Renal cortical epithelial cell (primary cell): ENCODE measurements around the gene UCN. TPM values are rescaled to one million over a fixed set of nuclear protein-coding genes. Genes with fewer than 3 reads are reported as not detected.
A peak's percentile ranks its signal among the peaks of the same experiment; 100 is the strongest.
"Not testable (repeated sequence)": the region's sequence is repeated elsewhere in the genome, so short reads cannot be mapped to it uniquely, and the experiment has no call there.

ENCODE experiments used
- DNase-seq: peaks from one replicate; pipeline ENCODE4 v3.0.0-alpha.2; 2011; ENCODE audit warnings: low read depth
- total RNA-seq: library from RNA; depleted of rRNA; stranded (reverse); fragments of >200 nt; gene quantifications from 2 replicates; pipeline ENCODE4 v1.2.3, GENCODE V29; 2014

Gene UCN
- total RNA-seq, 1 donor from 2014 or later = 0.70 TPM

DNA sequence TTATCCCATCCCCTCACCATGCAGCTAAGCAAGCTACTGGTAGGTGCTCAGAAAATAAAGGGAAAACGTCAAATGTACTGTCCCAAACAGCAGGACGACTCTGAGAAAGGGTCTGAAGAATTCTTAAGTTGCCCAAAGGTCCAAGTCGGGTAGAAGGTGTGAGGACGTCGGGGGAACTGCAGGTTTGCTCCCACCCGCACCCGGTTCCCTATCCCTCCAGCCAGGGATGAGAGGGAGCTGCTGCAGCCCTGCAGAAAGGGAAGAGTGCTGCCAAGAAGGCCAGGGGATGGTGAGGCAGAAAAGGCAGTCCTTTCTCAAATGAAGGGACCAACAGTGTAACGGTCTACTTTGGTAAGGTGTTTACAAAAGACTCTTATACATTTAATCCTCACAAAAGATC lies 6.9 kb upstream of the UCN start:
- no peak for DNase-seq

DNA sequence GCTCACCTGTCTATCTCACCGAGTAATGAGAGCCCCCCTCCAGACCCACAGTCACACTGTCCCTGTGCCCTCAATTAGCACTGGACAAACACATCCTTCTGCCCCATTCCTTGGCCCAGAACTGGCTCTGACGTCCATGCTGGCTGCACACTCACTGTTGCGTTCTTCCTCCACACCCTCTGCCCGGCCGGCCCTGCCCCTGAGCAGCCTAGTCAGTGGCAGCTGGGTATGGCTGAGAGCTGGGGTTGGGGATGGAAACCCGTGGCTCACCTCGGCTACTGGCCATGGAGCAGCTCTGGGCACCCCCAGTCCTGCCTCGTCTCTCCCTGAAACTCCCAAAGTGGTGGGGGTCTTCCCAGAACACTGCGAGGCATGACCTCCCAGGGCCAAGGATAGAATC lies 6.5 kb upstream of the UCN start:
- no peak for DNase-seq

DNA sequence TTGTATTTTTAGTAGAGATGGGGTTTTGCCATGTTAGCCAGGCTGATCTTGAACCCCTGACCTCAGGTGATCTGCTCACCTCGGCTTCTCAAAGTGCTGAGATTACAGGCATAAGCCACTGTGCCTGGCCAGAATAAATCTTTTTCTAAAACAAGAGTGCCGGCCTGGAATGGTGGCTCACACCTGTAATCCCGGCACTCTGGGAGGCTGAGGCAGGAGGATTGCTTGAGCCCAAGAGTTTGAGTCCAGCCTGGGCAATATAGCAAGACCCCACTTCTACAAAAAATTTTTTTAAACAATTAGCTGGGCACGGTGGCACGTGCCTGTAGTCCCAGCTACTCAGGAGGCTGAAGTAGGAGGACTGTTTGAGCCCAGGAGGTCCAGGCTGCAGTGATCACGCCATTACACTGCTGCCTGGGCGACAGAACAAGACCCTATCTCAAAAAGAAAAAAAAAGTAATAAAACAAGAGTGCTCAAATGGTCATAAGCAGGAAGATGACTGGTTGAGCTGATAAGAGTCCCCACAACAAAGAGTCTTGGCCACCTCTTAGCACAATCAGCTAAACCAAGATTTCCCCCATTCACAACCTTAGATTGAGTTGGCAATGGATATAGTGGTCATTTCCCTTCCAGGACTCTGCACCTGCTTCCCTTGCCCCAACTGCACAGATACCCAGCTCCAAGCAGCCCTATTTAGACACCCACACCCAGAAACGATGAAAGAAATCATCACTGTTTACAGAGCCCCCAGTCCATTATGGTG lies 5.8 kb upstream of the UCN start:
- no peak for DNase-seq

DNA sequence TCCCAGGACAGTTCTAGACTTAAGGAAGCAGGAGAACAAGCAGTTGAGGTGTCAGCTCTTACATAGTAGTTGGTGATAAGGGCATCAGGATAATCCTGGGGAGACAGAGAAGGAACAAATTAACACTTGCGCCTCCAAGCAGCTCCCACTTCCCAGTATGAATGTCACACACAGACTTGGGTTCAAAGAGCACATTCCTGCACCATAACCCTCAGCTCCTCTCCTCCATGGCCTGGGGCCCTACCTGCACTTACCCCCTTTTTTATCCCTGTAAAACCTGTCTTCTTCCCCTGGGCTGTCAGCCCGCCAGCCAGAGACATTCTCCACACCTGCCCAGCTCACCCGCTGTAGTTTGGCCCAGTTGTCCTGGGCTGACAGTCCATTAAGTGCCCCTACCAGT lies 3.9 kb upstream of the UCN start:
- no peak for DNase-seq

DNA sequence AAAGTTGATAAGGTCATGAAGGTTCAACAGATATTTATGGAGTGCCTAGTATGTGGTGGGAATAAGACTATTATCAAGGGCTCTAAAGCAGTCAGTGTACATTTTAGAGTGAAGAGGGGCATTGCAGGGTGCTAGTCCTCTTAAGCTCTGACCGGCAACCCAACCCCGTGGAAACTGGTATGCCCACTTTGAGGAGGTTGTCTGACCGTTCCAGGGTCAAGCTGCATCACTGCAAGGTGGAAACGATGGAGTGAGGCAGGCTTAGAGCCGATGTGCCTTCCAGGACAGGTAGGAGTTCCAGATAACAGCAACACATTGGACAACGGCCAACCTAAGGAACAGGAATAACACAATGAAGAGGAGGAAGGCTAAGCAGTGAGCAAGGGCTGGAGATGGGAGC lies 1.4 kb upstream of the UCN start:
- no peak for DNase-seq

DNA sequence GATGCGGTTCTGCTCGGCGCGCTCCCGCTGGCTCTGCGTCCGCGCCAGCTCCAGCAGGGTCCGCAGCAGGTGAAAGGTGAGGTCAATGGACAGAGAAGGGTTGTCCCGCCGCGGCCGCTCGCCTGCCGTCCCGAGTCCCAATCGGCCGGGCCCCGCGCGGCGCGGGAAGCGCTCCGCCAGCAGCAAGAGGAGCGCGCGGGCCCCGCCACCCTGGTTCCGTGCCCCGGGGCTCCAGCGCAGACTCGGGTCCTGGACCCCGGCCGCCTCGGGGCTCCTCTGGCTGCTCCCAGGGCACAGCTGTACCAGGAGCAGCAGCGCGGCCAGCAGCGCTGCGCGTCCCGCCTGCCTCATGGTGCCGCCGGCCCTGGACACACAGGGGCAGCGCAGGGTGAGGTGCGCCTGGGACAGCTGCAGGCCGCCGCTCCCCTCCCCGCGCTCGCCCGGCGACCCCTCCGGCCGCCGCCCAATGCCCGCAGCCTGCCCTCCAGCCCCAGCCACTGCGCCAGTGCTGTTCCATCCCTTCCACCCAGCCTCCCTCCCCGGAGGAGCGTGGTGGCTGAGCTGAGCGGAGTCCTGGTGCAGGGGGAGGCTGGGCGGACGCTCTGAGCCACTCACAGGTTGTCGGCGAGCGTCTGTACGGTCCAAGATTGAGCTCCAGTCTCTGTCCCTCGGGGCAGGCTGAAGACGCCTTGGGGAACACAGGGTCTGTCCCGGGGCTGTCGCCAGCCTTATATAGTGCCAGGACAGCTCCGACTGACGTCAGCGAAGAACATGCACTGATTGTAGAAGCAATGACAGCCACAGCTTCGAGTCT lies 493 bp downstream of the UCN start:
- no peak for DNase-seq

DNA sequence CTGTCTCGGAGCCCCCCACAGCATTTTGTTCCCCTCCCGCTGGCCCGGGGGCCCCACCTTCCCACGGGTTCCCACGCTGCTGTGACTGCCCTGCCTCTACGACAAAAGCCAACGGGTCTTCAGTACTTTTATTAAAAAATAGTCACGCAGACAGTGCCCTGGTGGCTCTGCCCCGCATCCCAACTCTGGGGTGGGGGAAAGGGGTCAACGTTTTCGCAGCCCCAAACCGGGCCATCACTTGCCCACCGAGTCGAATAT lies 1.0 kb downstream of the UCN start:
- no peak for DNase-seq

DNA sequence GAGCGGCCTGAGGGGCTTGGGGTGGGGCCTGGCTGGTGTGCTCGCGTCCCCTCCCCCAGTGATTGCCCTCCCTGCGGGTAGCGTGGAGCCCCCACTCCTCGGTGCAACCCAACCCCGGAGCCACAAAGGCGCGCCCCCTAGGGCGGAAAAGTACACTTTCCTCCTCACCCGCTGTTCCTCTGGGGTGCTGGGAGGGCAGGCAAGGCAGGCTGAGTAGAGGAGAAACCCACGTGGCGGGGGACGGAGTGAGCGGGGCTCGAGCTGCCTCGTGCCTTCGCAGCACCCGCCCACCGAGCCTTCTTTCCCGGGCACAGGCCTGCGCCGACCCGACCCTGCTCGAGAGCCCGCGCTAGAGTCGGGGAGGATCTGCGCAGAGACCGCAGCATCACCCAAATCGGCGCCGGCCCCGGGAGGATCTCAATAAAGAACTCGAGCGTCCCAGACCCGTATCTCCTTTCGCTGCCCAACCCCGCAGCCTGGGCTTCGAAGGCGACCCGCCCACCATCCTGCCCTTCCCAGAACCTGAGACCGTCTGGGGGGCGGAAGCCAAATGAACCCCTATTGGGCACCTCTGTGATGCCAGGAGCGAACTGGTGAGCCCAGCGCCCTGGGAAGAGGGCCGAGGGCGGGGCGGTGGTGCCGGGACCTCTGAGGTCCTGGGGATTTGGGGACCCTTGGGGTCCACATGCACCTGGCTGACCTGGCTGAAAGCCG lies 1.5 kb downstream of the UCN start:
- DNase-seq = no peak

DNA sequence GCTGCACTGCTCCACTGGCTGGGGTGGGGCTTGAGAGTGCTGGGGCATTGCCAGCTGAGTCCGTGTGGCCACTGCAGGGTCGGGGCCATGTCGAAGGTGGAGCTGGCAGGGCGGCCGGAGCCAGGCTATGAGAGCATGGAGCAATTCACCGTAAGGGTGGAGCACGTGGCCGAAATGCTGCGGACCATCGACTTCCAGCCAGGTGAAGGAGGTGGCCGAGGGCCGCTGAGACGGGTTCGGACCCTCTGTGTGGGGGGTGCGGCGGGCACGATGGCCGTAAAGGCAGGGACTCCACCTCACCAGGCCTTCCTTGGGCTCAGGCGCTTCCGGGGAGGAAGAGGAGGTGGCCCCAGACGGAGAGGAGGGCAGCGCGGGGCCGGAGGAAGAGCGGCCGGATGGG lies 2.1 kb downstream of the UCN start:
- no peak for DNase-seq

DNA sequence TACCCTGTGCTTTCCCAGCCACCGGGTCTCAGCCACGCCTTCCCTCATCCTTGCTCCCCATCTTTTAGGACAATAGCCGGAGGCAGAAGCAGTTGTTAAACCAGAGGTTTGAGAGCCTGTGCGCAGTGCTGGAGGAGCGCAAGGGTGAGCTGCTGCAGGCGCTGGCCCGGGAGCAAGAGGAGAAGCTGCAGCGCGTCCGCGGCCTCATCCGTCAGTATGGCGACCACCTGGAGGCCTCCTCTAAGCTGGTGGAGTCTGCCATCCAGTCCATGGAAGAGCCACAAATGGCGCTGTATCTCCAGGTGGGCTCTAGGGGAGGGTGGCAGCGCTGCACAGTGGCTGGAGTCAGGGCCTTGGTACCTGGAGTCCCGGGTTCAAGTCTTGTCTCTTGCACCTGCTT lies 2.7 kb downstream of the UCN start:
- no peak for DNase-seq

DNA sequence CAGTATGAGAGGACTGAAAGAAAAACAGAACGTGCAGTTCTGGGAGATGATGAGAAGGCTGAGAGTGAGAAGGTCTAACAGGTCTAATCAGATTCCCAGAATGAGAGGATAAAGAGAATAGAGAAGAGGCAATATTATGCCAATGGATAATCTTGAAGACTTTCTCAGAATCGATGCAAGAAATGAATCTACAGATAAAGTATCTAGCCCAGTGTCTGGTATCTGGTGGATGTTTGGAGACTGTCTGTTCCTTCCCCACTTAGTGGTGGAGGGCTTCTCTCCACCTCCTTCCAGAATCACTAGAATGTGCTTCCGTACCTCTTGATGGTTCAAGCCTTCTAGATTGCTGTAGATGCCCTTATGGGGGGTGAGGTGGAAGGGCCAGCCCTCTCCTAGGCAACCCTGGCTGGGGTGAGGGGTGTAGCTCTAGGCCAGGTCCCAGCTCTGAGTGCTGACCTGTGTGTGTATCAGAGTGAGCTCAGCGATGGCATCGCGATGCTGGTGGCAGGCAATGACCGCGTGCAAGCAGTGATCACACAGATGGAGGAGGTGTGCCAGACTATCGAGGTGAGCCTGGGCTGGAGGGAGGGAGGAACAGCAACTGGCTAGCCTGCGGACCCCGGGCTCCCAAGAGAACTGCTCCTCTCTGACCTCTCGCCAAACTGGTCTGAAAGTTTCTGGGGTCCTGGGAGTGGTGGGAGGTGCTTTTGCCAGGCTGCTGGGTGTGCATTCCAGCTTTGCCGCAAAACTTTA lies 3.6 kb downstream of the UCN start:
- no peak for DNase-seq

DNA sequence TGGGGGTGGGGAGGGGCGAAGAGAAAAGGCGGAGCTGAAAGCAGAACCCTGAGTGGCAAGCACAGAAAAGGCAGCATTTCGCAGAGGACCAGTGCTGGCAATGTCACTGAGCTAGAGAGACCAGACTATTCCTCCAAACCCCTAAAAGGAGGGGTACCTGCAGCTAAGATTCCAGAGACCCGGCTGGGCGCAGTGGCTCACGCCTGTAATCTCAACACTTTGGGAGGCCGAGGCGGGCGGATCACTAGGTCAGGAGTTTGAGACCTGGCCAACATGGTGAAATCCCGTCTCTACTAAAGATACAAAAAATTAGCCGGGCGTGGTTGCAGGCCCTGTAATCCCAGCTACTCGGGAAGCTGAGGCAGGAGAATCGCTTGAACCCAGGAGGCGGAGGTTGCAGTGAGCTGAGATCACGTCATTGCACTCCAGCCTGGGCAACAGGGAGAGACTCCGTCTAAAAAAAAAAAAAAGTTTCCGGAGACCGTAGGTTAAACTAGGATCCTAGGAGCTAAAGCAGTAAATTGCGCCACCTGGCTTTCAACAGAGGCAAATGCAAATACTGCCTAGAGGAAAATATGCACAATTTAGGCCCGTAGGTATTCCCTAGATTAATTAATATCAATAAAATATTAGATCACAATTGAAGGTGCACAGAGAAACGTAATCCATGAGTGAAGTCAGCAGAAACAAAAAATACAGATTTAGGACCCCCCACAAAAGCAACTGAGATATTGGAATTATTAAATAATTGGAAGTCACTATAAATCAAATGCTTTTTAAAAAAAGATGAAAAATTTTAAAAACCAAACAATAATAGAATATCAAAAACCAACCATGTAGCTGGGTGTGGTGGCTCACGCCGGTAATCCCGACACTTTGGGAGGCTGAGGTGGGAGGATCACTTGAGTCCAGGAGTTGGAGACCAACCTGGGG lies 4.9 kb downstream of the UCN start:
- DNase-seq = peak; percentile 69

DNA sequence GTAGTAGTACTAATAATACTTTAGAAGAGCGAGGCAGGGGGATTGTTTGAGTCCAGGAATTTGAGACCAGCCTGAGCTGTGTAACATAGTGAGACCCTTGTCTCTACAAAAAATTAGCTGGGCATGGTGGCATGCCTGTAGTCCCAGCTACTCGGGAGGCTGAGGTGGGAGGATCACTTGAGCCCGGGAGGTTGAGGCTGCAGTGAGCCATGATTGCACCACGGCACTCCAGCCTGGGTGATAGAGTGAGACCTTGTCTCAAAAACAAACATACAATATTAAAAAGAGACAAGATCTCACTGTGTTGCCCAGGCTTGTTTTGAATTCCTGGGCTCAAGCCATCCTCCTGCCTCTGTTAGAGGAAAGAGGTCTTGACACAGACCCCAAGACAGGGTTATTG lies 7.6 kb downstream of the UCN start:
- DNase-seq = not testable (repeated sequence)

DNA sequence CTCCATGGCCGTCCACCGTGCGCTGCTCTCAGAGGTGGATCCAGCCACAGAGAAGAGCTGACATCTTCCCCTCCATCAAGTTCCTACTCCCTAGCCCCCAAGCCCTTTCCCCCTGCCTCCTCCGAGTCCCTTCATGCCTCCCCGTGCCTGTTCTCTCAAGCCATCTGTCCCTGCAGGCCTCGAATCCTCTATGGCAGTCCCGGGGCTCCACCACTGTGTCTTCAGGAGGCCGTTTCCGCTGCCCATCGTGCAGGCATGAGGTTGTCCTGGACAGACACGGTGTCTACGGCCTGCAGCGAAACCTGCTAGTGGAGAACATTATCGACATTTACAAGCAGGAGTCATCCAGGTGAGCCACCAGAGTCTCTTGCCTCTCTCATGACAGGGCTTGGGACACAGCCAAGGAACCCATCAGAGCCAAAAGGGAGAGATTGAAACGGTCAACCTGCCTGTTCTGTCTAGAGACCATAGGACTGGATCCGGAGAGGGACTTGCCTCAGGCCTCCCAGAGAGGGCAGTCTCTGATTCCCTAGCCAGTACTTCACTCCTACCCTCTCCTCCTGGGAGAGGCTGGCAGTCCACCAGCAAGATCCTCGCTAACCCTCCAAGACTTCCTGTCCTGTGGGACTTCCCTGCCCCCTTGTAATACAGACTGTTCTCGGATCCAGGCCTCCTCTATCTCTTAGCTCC lies 9.7 kb downstream of the UCN start:
- DNase-seq = no peak

DNA sequence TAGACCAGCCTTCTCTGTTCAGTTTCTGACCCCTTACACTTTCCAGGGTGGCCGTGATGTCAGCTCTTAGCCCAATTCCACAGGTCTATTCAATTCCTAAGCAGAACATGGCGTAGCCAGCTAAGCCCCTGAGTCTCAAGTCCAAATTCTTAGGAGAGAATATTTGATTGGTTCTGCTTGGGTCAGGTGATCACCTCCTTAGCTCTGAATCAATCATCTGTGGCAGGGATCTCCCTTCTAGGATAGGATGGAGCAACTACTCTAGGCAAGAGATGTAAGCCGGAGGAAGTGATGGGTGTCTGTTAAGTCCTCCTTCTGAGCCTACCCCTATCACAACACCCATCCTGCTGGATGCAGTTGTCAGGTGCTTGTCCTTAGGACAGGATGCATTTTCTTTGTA lies 11.1 kb downstream of the UCN start:
- no peak for DNase-seq

DNA sequence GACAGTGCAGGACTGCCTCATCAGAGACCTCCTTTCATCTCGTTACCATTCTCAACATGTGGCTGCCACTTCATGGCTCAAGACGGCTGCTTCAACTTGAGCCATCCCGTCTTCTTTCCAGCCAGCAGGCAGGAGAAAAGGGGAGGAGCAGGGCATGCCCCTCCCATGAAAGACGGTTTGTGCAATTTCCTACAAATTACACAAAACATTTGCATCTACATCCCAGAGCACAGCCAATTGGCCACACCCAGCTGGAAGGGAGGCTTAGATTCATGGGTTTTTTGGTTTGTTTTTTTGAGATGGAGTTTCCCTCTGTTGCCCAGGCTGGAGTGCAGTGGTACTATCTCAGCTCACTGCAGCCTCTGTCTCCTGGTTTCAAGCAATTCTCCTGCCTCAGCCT lies 11.8 kb downstream of the UCN start:
- DNase-seq = no peak

DNA sequence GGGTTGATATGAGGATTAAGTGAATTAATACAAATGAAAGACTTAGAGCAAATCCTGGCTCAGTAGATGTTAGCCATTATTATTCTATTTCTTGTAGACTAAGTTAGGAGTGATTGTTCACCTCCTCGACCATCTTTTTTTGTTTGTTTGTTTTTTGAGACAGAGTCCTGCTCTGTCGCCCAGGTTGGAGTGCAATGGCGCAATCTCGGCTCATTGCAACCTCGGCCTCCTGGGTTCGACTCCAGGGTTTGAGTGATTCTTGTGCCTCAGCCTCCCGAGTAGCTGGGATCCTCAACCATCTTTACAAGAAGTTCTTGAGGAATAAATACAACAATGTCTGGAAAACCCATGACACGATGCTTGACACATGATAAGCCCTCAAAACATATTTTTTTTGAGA lies 13.3 kb downstream of the UCN start:
- no peak for DNase-seq

DNA sequence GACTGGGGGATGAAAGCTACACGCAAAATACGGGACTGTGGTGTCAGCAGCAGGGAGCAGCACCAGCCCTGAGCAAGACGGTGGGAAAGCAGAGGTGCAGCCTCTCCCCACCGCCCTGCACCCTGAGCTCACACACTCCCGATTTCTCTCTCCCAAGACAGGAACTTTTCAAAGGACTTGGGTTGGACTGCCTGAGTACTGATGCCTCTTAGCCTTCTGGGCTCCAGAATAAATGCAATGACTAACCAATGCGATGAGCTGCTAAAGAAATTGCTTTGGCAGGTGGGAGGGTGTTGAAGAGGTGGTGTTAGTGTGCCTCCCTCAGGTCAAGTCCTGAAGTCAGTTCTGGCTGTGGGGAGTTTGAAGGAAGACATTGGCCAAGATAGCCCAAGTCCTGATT lies 16.4 kb downstream of the UCN start:
- DNase-seq = peak; percentile 12

DNA sequence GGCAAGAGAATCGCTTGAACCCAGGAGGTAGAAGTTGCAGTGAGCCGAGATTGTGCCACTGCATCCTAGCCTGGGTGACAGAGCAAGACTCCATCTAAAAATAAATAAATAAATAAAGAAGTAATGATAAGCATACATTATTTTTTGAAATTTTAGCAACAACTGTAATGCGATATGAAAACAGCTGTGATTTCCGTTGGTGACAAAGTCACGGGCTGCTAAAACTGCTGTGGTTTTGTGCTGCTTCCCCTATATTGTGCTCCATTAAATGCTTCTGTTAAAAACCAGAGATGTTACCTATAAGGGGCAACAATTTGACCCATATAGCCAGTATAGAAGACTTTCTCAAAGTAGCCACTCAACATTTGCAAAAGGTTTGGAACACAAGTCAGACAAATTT lies 17.7 kb downstream of the UCN start:
- no peak for DNase-seq

DNA sequence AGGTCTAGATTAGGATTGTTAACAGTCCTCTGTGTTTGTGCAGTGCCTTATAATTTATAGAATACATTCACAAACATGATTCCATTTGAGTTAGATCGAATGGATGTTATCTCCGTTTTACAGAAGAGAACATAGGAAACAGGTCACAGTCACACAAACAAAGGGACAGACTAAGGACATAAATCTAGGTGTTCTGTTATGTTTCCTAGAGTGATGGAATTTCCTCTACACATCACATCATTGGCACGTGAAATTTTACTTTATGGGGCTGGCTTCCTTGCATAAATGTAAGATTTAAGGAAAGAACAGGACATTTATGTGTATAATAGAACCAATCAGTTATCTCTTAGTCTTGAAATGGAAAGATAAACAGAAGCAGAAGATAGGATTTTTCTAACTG lies 19.6 kb downstream of the UCN start:
- DNase-seq = no peak

DNA sequence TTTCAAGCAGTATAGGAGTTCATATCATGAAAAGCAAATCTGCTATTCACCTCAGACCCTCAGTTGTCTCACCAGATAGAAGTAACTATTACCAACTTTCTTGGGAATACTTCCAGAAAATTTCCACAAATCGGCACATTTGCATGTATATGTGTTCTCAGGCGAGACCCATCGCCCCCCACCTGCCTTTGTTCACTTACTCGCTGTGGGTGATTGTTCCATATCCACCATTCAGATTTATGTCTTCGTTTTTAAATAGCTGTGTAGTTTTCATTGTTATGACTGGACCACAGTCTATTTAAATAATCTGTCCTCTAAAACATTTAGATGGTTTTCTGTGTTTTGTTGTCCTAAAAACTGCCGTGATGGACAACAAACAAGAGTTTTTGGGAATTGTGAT lies 22.8 kb downstream of the UCN start:
- DNase-seq = no peak
